SK-N-SH treated with all-trans-retinoic acid at 6 μM for 48 hours (cell line): ENCODE results near the gene PPP1R12A.
"Not testable (repeated sequence)": the region's sequence is repeated elsewhere in the genome, so short reads cannot be mapped to it uniquely, and the experiment has no call there.

Experiments used
- ATAC-seq: fragments of 200-7000 bp; cut with Tn5 transposase; 3 replicates; pipeline ENCODE4 v1.9.1; 2020; ENCODE audit warnings: mild to moderate bottlenecking, moderate library complexity
- ARNTL ChIP-seq: fragments of 450-650 bp; formaldehyde crosslinking; IDR thresholded peaks from 2 replicates; pipeline ENCODE4 v1.5.0; 2020; ENCODE audit warnings: low read depth, mild to moderate bottlenecking, moderate library complexity, borderline replicate concordance
- BACH2 ChIP-seq: fragments of 250-450 bp; sonication (Bioruptor Pico); IDR thresholded peaks from 2 replicates; pipeline ENCODE4 v1.9.0; 2021; ENCODE audit warnings: mild to moderate bottlenecking, borderline replicate concordance
- CSDC2 ChIP-seq: fragments of 250-450 bp; sonication (Bioruptor Pico); IDR thresholded peaks from 2 replicates; pipeline ENCODE4 v1.5.0; 2020; ENCODE audit warnings: mild to moderate bottlenecking, moderate library complexity
- ESRRG ChIP-seq: fragments of 250-450 bp; sonication (Bioruptor Pico); IDR thresholded peaks from 2 replicates; pipeline ENCODE4 v1.6.1; 2021; ENCODE audit warnings: mild to moderate bottlenecking
- ISL1 ChIP-seq: fragments of 250-450 bp; sonication (Bioruptor Pico); IDR thresholded peaks from 2 replicates; pipeline ENCODE4 v2.1.2; 2022; ENCODE audit warnings: mild to moderate bottlenecking, moderate library complexity
- OSR1 ChIP-seq: fragments of 250-450 bp; sonication (Bioruptor Pico); IDR thresholded peaks from 2 replicates; pipeline ENCODE4 v1.8.0; 2022; ENCODE audit warnings: moderate library complexity, mild to moderate bottlenecking, inconsistent platforms
- PPARA ChIP-seq: fragments of 250-450 bp; sonication (Bioruptor Pico); IDR thresholded peaks from 2 replicates; pipeline ENCODE4 v1.5.0; 2020; ENCODE audit warnings: mild to moderate bottlenecking, borderline replicate concordance
- RARB ChIP-seq: fragments of 250-450 bp; sonication (Bioruptor Pico); IDR thresholded peaks from 2 replicates; pipeline ENCODE4 v1.8.0; 2021; ENCODE audit warnings: mild to moderate bottlenecking, moderate library complexity
- TOX ChIP-seq: fragments of 250-450 bp; sonication (Bioruptor Pico); IDR thresholded peaks from 2 replicates; pipeline ENCODE4 v1.8.0; 2021; ENCODE audit warnings: mild to moderate bottlenecking, moderate library complexity, borderline replicate concordance
- ZC3H10 ChIP-seq: fragments of 250-450 bp; sonication (Bioruptor Pico); IDR thresholded peaks from 2 replicates; pipeline ENCODE4 v1.5.1; 2021; ENCODE audit warnings: mild to moderate bottlenecking, moderate library complexity
- ZFP3 ChIP-seq: fragments of 250-450 bp; sonication (Bioruptor Pico); IDR thresholded peaks from 2 replicates; pipeline ENCODE4 v1.5.0; 2020; ENCODE audit warnings: mild to moderate bottlenecking, moderate library complexity
- ZFP30 ChIP-seq: fragments of 450-650 bp; formaldehyde crosslinking; IDR thresholded peaks from 2 replicates; pipeline ENCODE4 v1.5.0; 2022; ENCODE audit warnings: mild to moderate bottlenecking, moderate library complexity
- ZNF565 ChIP-seq: fragments of 450-650 bp; formaldehyde crosslinking; conservative IDR thresholded peaks from 2 replicates; pipeline ENCODE4 v1.5.0; 2020; ENCODE audit warnings: low read depth, mild to moderate bottlenecking, moderate library complexity
- ZNF70 ChIP-seq: fragments of 450-650 bp; formaldehyde crosslinking; IDR thresholded peaks from 2 replicates; pipeline ENCODE4 v1.5.0; 2020; ENCODE audit warnings: mild to moderate bottlenecking, moderate library complexity
- ZNF8 ChIP-seq: fragments of 450-650 bp; formaldehyde crosslinking; IDR thresholded peaks from 2 replicates; pipeline ENCODE4 v1.5.0; 2020; ENCODE audit warnings: mild to moderate bottlenecking, moderate library complexity
- TF ChIP-seq, protein P1 (sequence below): fragments of 250-450 bp; sonication (Bioruptor Pico); IDR thresholded peaks from 2 replicates; pipeline ENCODE4 v1.5.1; 2020; ENCODE audit warnings: low read depth, mild to moderate bottlenecking, moderate library complexity
- TF ChIP-seq, protein P2 (sequence below): fragments of 250-450 bp; sonication (Bioruptor Pico); IDR thresholded peaks from 2 replicates; pipeline ENCODE4 v1.8.0; 2020; ENCODE audit warnings: mild to moderate bottlenecking, moderate library complexity, borderline replicate concordance
- TF ChIP-seq, protein P3 (sequence below): fragments of 250-450 bp; sonication (Bioruptor Pico); IDR thresholded peaks from 2 replicates; pipeline ENCODE4 v1.5.0; 2020; ENCODE audit warnings: mild to moderate bottlenecking, moderate library complexity
- TF ChIP-seq, protein P4 (sequence below): fragments of 250-450 bp; sonication (Bioruptor Pico); IDR thresholded peaks from 2 replicates; pipeline ENCODE4 v1.5.1; 2021; ENCODE audit warnings: mild to moderate bottlenecking, moderate library complexity

The PPP1R12A gene

DNA sequence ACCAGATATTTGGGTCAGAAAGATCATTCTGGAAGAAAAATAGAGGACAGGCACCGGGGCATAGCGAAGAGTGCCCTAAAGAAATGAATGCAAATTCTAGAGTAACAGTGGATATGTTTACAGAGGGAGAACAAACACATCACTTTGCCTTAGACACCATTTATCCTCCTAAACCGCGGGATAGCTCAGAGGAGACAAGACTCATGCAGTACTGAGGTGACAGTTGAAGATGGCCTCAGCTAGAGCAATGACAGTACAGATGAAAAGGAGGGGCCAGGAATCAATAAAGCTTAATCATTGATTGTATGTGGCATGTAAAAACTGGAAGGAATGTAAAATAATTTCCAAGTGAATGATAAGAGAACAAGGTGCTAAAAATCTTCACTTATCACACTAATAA is 10.5 kb upstream of the PPP1R12A start:
- TF ChIP-seq ZFP3 (no peak), RARB (CRISPR knock-in tag) (no peak)
- TF ChIP-seq, protein P1, sequence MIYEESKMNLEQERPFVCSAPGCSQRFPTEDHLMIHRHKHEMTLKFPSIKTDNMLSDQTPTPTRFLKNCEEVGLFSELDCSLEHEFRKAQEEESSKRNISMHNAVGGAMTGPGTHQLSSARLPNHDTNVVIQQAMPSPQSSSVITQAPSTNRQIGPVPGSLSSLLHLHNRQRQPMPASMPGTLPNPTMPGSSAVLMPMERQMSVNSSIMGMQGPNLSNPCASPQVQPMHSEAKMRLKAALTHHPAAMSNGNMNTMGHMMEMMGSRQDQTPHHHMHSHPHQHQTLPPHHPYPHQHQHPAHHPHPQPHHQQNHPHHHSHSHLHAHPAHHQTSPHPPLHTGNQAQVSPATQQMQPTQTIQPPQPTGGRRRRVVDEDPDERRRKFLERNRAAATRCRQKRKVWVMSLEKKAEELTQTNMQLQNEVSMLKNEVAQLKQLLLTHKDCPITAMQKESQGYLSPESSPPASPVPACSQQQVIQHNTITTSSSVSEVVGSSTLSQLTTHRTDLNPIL (CRISPR knock-in tag) = no peak
- TF ChIP-seq, all 23 proteins: peak for 0
- no peak for ATAC-seq

DNA sequence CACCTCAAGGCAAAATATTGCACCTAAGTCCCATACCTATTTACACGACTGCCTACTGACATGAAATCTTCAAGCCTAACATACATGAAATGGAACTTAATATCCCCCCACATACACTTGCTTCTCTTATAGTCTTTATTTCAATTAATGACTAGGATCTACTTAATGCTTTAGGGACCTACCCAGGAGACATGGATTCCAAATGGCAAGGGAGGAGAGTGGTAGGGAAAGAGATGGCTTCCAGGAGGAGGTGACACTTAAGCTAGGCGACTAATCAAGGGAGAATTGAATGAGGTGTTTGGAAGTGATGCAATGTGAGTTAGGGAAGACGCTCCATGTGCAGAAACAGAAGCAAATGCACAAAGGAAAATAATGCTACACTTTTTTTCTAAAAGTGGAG is 9.7 kb upstream of the PPP1R12A start:
- no peak for ATAC-seq
- TF ChIP-seq CSDC2 (CRISPR knock-in tag) (no peak), ZC3H10 (CRISPR knock-in tag) (no peak), ZNF8 (CRISPR knock-in tag) (no peak), PPARA (CRISPR knock-in tag) (no peak), ZNF70 (CRISPR knock-in tag) (no peak)
- TF ChIP-seq, protein P1 (CRISPR knock-in tag) = no peak
- TF ChIP-seq, protein P2, sequence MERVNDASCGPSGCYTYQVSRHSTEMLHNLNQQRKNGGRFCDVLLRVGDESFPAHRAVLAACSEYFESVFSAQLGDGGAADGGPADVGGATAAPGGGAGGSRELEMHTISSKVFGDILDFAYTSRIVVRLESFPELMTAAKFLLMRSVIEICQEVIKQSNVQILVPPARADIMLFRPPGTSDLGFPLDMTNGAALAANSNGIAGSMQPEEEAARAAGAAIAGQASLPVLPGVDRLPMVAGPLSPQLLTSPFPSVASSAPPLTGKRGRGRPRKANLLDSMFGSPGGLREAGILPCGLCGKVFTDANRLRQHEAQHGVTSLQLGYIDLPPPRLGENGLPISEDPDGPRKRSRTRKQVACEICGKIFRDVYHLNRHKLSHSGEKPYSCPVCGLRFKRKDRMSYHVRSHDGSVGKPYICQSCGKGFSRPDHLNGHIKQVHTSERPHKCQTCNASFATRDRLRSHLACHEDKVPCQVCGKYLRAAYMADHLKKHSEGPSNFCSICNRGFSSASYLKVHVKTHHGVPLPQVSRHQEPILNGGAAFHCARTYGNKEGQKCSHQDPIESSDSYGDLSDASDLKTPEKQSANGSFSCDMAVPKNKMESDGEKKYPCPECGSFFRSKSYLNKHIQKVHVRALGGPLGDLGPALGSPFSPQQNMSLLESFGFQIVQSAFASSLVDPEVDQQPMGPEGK = no peak

DNA sequence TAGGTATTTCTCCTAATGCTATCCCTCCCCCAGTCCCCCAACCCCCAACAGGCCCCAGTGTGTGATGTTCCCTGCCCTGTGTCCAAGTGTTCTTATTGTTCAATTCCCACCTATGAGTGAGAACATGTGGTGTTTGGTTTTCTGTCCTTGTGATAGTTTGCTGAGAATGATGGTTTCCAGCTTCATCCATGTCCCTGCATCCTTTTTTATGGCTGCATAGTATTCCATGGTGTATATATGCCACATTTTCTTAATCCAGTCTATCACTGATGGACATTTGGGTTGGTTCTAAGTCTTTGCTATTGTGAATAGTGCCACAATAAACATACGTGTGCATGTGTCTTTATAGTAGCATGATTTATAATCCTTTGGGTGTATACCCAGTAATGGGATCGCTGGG is 7.9 kb upstream of the PPP1R12A start:
- ATAC-seq = not testable (repeated sequence)

DNA sequence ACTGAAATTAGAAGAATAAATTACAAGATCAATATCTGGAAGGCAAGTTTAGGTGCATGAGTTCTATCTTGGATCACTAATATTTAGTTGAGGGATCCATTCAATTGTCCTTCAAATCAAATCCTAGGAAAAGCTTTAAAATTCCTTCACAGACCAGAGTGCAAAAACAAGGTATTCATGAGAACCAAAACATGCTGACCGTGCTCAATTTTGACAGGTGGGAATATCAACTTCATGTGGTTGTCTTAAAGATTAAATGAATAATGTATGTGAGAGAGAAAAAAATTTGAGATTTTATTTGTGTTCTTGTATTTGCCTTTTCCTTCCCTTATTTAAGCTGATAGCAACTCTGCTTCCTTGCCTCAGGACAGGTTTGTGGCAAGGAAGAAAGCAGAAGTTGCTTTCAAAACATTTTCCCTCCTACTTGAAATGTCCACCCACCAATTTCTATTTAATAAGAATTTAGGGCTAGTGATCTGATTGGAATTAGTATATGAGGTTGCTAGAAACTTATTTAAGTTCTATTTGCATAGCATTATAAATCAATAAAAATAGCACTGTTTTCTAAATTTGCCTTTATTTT is 4.9 kb upstream of the PPP1R12A start:
- no peak for TF ChIP-seq TOX (CRISPR knock-in tag)
- no peak for TF ChIP-seq ISL1
- no peak for TF ChIP-seq OSR1 (CRISPR knock-in tag)
- no peak for TF ChIP-seq ESRRG (CRISPR knock-in tag)
- TF ChIP-seq ZNF8 (CRISPR knock-in tag) = no peak
- TF ChIP-seq ZNF565 (CRISPR knock-in tag) = no peak
- no peak for TF ChIP-seq CSDC2 (CRISPR knock-in tag)
- TF ChIP-seq ARNTL (CRISPR knock-in tag) = no peak
- TF ChIP-seq, protein P3, sequence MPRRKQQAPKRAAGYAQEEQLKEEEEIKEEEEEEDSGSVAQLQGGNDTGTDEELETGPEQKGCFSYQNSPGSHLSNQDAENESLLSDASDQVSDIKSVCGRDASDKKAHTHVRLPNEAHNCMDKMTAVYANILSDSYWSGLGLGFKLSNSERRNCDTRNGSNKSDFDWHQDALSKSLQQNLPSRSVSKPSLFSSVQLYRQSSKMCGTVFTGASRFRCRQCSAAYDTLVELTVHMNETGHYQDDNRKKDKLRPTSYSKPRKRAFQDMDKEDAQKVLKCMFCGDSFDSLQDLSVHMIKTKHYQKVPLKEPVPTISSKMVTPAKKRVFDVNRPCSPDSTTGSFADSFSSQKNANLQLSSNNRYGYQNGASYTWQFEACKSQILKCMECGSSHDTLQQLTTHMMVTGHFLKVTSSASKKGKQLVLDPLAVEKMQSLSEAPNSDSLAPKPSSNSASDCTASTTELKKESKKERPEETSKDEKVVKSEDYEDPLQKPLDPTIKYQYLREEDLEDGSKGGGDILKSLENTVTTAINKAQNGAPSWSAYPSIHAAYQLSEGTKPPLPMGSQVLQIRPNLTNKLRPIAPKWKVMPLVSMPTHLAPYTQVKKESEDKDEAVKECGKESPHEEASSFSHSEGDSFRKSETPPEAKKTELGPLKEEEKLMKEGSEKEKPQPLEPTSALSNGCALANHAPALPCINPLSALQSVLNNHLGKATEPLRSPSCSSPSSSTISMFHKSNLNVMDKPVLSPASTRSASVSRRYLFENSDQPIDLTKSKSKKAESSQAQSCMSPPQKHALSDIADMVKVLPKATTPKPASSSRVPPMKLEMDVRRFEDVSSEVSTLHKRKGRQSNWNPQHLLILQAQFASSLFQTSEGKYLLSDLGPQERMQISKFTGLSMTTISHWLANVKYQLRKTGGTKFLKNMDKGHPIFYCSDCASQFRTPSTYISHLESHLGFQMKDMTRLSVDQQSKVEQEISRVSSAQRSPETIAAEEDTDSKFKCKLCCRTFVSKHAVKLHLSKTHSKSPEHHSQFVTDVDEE (CRISPR knock-in tag) = no peak
- TF ChIP-seq PPARA (CRISPR knock-in tag) = no peak
- TF ChIP-seq, all 23 proteins: peak for 0
- ATAC-seq = no peak

DNA sequence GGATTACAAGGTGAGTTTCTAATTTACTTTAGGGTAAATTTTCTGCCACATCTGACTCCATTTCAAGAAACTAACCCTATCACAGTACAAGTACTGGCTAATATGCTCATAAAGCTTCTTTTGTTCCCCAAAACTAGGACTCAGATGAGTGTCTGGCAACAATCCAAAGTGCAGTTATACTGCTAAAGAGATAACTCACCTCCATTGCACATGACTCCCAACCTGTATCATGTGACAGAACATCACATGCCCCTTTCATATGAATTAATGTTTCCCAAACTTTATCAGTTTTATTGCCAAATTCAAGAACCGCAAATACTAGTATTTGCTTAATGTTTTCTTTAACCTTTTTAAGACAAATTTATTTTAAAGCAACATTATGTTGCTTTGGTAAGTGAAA is 3.9 kb upstream of the PPP1R12A start:
- ATAC-seq = no peak
- TF ChIP-seq, protein P3 (CRISPR knock-in tag) = no peak
- TF ChIP-seq PPARA (CRISPR knock-in tag) = no peak
- TF ChIP-seq, protein P2 = no peak
- TF ChIP-seq ZNF8 (CRISPR knock-in tag) = no peak
- no peak for TF ChIP-seq RARB (CRISPR knock-in tag)
- TF ChIP-seq ZNF70 (CRISPR knock-in tag) = no peak
- TF ChIP-seq, protein P4, sequence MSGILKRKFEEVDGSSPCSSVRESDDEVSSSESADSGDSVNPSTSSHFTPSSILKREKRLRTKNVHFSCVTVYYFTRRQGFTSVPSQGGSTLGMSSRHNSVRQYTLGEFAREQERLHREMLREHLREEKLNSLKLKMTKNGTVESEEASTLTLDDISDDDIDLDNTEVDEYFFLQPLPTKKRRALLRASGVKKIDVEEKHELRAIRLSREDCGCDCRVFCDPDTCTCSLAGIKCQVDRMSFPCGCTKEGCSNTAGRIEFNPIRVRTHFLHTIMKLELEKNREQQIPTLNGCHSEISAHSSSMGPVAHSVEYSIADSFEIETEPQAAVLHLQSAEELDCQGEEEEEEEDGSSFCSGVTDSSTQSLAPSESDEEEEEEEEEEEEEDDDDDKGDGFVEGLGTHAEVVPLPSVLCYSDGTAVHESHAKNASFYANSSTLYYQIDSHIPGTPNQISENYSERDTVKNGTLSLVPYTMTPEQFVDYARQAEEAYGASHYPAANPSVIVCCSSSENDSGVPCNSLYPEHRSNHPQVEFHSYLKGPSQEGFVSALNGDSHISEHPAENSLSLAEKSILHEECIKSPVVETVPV (CRISPR knock-in tag) = no peak
- TF ChIP-seq BACH2 (CRISPR knock-in tag) = no peak
- TF ChIP-seq ZFP30 = no peak
- no peak for TF ChIP-seq ISL1
